Right renal cortex interstitium (tissue), 3 donors: ENCODE data around the gene SVBP. TPM values are rescaled to one million over a fixed set of nuclear protein-coding genes. Genes with fewer than 3 reads are reported as not detected.
"Not testable (repeated sequence)": the region's sequence is repeated elsewhere in the genome, so short reads cannot be mapped to it uniquely, and the experiment has no call there.

ENCODE experiments used
- DNase-seq, 3 donors: peaks; one replicate each; pipeline ENCODE4 v3.0.0-alpha.2; 2013; ENCODE audit warnings: low read depth in 3 of 3, low spot score in 2 of 3
- polyA plus RNA-seq, 3 donors: library from polyadenylated mRNA; unstranded; fragments of 120-200 nt; gene quantifications; one replicate each; pipeline ENCODE4 v1.2.1, GENCODE V29; 2013; ENCODE audit not compliant: insufficient read length in 3 of 3

The SVBP gene
- polyA plus RNA-seq, 3 donors: 66.4 to 75.9 (median 68.4) TPM

DNA sequence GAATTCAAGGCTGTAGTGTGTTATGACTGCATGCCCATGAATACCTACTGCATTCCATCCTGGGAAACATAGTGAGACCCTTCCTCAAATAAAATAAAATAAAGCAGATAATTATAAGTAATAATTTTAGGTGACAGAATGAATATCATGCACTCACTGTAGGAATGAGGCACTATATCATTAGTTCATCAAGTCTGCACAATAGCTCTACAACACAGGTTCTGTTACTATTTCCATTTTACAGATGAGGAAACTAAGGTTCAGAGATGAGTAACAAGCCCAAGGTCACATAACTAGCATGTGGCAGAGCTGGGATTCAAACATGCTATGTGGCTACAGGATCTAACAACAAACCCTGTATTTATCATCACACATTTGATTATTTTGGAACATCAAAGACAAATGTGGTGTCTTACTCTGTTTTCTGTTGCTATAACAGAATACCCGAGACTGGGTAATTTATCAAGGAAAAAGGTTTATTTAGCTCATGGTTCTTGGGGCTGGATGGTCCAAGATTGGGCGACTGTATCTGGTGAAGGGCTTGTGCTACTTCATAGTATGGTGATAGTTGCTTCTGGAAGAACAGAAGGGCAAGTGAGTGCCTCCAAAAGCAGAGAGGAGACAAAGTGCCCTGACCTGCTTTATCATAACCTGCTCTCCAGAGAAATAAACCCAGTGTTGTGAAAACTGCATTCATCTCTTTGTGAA, 24.4 kb upstream of the SVBP start:
- no peak for DNase-seq

DNA sequence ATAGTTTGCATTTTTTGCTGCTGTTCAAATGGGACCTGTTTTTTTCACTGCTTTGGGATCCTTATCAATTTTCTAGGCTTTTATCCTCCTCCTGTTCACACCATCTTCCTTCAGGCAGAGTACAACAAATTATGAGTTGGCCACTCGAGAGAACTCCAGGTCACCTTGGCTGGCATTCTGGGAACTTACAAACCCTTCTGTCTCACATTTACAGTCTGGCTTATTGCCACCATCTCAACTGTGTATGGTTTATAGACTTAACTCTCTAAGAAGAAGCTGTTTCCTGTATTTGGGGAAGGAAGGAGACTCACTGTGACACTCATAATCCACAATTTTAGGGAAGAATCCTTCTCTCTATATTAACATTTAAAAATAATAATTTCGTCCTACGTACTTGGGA, 23.8 kb upstream of the SVBP start:
- no peak for DNase-seq

GRCh38 chr1:42838482-42839190, 21.4 kb upstream of the SVBP start:
- DNase-seq: no peak

DNA sequence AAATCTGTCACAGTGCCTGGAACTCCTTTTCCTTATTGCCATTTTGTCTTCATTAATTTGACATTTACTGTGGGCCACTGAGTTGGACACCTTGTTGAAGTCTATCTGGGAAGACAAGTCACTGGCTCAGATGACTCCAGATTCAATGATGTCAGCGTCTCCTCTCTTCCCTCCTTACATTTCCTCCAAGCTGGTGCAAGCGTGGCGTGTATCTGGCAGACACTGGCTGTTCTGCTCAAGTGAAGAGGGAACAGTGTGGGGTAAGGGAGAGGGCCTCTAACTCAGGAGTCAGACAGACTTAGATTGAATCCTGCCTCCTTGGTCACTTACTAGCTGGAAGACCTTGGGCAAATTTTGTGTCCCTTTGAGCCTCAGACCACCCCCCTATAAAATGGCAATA, 20.5 kb upstream of the SVBP start:
- DNase-seq: no peak

DNA sequence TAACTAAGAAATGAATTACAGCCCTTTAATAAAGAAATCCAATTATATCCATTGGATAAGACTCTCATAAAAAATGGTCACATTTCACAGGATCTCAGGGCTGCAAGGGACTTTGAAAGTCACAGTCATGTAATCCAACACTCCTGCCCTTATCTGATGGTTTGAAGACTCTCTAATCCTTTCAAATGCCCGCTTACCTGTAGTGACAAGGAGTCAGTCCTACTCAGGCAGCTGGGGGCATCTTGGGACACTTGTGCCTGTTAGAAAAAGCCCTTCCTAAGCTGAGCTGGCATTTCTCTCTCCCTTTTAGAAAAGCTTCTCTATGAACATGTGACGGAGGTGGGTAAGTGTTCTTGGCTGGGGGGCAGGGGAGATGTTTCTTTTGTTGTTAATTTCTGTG, 18.2 kb upstream of the SVBP start:
- DNase-seq: no peak

DNA sequence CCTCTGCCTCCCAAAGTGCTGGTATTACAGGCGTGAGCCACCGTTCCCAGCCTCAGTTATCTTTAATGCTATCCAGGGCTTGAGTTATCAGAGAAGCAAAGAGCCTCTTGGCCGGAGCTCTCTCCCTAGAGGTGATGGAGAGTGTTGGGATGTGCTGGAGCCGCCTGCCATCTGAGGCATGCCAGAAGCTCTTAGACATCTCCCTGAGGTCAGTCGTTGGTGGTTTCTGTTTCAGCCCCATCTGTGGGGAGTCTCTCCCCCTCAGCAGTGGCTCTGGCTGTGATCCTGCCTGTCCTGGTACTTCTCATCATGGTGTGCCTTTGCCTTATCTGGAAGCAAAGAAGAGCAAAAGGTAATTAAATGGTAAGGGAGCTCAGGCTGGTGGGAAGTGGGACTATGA, 17.6 kb upstream of the SVBP start:
- DNase-seq: no peak

DNA sequence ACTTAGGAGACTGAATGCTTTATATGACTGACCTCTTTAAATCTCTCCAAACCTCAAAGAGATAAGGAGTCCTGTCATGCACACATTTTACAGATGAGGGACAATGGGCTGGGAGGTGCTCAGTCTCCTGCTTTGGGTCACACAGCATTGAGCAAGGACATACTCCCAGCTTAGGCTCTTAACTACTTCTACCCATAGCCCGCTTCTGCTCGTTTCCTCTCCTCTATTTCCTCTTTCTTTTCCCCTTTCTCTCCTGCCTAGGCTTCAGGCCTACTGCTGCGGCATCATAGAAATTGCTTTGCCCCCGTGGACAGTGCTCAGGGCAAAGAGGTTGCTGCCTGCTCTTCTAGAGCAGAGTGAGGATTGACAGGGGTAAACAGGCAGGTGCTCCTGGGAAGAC, 16.8 kb upstream of the SVBP start:
- no peak for DNase-seq

DNA sequence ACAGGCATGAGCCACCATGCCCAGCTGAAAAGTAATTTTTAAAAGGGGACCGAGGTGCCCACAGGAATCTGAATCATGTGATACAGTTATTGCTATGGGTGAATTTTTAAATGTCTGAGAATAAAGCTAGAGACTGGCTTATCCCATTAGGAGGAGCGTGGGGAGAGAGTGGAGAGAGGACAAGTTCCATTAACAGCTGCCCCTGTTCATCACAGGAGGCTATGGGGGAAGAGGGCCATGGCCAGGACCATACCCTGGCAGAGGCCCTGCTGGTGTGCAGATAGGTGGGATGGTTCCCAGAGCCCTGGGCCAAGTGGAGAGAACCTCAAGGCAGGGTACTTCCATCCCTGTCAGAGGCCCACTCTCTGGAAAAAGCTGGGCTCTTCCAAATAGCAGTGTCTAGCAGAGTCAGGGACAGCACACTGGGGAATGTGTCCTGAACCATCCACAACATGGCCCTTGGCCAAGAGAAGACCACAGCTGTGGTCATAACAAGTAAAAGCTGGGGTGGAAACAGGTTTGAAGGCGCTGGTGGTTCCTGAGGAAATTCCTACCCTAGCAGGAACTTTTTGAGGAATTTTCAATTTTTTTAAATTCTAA, 15.5 kb upstream of the SVBP start:
- DNase-seq: no peak

DNA sequence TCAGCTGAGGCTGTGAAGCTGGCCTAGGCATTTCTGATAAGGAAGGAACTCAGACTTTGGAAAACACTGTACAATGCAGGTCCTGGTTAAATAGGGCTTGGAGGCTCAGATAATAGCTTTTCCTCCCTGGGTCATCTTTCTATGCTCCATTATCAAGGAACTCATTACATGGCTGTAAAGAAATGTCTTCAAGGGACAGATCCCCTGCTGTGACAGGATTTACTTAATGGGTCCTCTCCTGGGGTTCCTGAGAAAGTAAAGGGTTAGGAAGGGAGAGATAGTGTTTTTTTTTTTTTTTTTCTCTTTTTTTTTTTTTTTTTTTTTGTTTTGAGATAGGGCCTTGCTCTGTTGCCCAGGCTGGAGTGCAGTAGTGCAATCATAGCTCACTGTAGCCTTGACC, 14.1 kb upstream of the SVBP start:
- DNase-seq: no peak

GRCh38 chr1:42830631-42831030, 13.4 kb upstream of the SVBP start:
- no peak for DNase-seq

DNA sequence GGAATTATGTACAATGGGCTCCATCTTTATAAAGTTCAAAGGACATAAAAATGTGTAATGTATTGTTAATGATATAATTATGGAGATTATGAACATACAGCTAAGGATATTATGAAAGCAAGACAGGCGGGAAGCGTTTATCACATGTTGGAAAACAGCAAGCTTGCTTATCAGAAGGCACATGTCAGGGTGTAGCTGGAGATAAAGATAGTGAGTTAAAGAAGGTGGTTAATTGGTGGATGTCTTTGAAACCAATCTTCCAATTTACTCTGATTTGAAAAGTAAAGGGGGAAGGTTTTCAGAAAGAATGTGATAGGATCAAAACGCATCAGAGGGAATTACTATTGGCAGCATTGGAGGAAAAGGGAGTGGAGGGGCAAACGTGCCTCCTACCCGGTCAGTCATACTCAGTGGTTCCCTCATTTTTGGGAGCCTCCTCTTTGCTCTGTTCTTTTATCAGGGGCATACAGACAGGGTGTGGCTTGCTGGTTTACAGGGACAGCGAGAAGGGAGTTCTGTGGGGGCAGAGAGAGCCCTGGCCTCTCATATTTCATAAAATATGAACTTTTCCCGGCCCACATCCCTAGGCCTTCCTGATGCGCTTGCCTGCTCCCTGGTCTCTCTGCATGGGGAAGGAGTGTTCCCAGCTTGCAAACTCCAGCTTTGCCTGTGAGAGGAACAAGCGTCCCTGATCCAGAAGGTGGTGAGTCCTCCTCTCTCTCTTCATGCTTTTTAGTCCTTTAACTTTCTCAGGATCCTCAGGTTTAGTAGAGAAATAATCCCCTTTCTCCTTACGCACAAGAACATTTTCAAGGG, 8.0 kb upstream of the SVBP start:
- DNase-seq: no peak

DNA sequence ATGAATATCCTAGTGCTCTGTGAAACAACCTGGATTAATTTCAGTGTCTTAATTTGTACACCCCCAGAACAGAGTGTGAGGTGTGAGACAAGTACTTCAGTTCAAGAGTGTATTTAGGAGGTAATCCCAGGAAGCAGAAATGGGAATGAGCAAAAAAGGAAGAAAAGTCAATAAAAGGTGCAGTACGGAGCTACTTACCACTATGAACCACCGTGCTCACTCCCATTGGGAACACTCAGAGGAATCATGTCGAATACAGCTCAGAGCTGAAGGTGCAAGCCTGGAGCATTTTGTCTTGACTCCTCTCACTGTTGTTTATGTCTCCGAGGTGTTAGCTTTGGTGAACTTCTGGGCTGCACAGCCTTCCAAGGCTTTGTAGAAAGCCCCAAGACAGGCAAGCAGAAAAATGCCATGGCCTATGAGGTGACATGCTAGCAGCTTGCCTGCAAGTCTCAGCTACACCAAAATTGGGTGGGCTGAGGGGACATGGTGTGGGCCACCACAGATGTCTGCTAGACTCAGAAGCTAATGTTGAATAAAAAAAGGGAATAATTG, 7.4 kb upstream of the SVBP start:
- no peak for DNase-seq

DNA sequence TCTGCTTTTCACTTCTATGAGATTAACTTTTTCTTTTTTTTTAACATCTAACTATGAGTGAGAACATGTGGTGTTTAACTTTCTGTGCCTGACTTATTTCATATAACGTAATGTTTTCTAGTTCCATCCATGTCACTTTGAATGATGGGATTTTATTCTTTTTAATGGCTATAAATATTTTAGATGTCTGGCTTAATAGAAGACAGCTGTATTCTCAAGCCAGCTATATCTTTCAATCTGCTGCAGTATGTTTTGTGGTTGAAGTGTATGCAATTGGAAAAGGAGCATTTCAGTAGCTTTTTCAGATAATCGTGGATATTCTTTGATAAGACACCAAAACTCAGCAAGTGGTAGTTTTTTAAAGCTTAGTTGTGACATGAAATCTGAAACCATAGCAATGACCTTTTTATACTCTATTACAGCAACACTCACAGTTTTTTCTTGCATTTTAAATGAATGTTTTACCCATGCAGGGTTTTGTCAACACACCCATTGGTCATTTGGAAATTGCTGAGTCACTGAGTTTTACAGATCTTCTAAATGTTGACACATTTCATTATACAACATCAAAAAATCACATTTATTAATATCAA, 5.7 kb upstream of the SVBP start:
- DNase-seq: no peak

GRCh38 chr1:42821690-42822089, 4.5 kb upstream of the SVBP start:
- DNase-seq: no peak

DNA sequence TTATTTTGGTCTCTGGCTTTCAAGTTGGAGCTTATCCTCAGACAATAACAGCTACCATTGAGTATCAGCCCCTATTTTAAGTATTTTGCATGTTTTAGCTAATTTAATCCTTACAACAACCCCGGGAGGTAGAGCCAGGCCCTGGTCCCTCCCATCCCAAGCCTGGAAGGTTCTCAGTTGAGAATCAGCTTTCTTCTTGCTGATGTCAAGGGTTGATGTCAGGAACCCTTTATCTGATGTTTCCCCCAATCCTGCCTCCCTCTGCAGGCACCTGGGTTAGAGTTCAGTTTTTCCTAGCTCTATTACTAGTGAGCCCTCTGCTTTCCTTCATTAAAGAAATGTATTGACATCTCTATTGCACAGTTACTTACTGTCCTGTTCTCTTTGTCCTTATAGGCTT, 3.6 kb upstream of the SVBP start:
- no peak for DNase-seq

GRCh38 chr1:42817976-42818375, 779 bp upstream of the SVBP start:
- no peak for DNase-seq

GRCh38 chr1:42817440-42817767, 207 bp upstream of the SVBP start:
- DNase-seq: no peak

DNA sequence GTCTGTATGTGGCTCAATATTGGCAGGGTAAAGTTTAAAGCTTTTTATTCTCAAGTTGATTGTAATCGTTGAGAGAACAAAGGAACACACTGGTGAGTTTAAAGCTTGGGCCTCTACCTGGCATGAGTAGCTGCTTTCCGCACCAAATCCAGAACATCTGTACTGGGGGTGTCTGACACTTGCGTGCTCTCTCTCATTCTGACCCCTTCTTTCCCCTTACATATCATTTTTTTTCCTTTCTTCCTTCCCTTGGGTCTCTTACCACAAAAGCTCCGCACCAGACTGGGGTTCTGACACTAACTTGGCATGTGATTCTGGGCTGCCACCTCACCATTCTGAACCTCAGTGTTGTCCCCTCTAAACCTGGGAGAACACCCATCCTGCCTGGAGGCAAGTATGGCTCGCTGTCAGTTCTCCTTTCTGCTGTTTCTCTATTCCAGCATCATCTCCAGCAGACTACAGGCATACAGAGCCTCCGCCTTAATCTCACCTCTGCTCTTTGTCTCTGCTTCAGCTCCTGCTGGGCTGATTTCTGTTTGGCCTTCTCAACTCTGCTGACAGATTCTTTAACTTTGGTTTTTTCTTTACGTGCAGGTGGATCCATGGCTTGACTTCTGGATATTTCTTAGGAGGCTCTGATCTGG, 1.1 kb downstream of the SVBP start:
- no peak for DNase-seq

DNA sequence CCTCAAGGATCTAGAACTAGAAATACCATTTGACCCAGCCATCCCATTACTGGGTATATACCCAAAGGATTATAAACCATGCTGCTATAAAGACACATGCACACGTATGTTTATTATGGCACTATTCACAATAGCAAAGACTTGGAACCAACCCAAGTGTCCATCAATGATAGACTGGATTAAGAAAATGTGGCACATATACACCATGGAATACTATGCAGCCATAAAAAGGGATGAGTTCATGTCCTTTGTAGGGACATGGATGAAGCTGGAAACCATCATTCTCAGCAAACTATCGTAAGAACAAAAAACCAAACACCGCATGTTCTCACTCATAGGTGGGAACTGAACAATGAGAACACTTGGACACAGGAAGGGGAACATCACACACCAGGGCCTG, 2.4 kb downstream of the SVBP start:
- not testable (repeated sequence) for DNase-seq

DNA sequence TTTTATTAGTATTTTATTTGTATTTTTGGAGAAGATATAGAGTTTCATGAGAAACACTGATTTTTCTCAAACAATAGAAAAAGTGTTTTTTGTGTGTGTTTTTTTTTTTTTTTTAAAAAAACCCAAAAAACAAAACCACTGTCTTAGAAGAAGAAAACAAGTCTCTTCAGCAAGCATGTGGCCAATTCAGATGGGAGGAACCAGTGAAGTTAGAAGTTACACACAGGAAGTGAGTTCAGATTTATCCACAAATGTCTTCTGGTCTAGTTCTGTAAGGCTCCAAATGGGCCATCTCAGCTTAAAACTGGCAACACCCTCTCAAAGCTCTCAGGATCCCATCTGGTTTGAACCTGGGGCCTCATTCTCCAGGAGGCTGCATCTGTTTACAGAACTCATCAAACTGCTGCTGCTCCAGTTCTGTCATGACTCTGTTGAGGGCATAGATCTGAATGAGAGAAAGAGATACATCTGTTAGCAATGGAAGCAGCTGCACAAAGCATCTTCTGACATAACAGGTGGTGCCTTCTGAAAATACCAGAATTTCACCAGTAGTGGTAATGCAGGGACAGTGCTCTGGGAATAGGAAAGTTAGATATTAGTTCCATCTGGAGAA, 10.0 kb downstream of the SVBP start:
- DNase-seq: no peak
